Activated CD8-positive, alpha-beta memory T cell treated with anti-CD3 and anti-CD28 coated beads for 36 hours (primary cell): ENCODE measurements around the gene LIPC. TPM values are rescaled to one million over a fixed set of nuclear protein-coding genes. Genes with fewer than 3 reads are reported as not detected.

Experiments used
- CTCF ChIA-PET: fragments of 350-600 bp; sonication (Branson Sonifier 250); formaldehyde crosslinking; loops from one replicate; lab custom pipeline; 2021; ENCODE audit warnings: antibody characterized with exemption; lab: Charles Lee
- POLR2A ChIA-PET: fragments of 350-600 bp; sonication (Branson Sonifier 250); formaldehyde crosslinking; loops from one replicate; lab custom pipeline; 2021; ENCODE audit warnings: antibody characterized with exemption; lab: Charles Lee
- total RNA-seq, 2 experiments: library from RNA; stranded (reverse); gene quantifications; one replicate each; pipeline ENCODE4 v1.2.3, GENCODE V29; 2021

Gene LIPC
- total RNA-seq, 2 experiments from 2014 or later: 1.0 to 1.1 TPM

DNA sequence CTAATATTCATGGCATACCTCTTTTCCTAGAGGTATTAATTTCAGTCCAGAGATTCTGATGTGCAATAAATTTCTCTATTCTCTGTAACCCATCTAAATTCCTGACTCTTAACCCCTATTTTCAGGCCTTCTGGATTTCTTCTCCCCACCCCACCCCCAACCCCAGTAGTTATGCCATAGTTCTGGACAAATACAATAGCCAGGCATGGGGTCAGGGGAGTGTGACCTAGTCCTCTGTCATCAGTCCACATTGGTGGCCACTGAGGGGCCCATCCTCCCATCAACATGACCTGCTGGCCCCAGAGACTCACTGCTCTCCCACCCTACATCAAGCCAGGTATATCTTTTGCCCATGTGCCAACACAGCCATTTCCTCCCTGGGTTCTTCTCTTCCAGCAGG is 3.8 kb upstream of the LIPC start:
- ChIA-PET POLR2A (no interaction called here), CTCF (no interaction called here)

DNA sequence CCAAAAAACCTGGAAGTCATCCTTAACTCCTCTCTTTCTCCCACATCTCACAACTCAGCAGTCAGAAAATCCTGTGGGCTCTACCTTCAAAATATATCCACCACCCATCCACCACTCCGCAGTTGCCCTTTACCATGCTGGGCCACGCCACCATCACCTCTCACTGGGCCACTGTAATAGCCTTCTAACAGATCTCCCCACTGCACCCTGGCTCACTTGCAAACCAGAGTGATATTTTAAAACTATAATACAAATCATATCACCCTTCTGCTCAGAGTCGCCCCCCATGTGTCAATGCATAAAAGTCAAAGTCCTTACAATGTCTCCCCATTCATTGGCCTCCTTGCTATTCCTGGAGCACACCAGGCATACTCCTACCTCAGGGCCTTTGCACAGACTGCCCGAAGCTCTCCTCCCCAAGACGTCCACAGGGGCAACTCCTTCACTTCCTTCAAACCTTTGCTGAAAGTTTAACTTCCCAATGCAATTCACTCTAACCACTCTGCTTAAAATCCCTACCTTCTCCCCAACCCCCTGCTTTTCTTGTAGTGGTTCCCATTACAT is 1.5 kb upstream of the LIPC start:
- ChIA-PET CTCF (no interaction called here), POLR2A (no interaction called here)

- ChIA-PET POLR2A (no interaction called here), CTCF (no interaction called here)
Measured at GRCh38 chr15:58432401-58432800, 610 bp downstream of the LIPC start.

- ChIA-PET POLR2A (no interaction called here), CTCF (no interaction called here)
Measured at GRCh38 chr15:58433597-58434333, 2.0 kb downstream of the LIPC start.

DNA sequence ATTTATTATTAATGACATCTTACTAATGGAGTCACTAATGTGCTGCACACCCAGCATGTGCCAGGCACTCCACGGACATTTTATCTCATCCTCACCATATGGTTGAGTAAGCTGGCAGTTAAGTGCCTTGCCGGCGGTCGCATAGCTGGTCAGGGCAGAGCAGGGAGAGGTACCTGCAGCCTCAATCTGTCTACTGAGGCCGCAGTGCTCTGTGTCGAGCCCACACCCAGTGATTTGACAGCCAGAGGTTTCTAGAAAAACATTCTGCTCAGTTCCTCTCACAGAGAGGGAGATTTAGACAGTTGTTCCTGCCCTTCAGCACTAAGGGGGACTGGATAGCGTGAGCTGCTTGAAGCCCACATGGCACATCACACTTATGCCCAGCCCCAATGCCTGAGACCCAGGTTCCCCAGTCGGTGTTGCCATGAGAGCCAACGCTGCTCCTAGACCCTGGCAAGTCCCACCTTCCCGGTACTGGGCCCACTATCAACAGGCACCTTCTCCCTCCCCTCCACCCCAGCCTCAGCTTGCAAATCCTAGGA is 2.6 kb downstream of the LIPC start:
- ChIA-PET POLR2A (no interaction called here), CTCF (no interaction called here)

DNA sequence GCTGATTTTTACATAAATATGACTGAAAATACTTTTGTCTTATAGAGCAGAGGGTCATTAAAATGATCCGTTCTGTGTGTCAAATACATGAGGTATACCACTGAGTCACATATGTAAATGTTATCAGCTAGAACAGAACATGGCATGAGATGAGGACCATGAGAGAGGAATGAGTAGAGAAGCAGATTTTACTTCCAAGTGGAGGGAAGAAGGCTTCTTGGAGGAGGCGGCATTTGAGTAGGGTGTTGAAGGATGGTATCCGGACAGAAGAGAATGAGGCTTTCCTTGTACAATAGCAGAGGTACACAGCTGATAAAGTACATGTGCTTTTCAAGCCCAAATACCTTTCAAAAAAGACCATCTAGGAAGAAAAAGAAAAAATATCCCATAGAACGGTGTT is 4.8 kb downstream of the LIPC start:
- POLR2A ChIA-PET: no interaction called here
- CTCF ChIA-PET: interaction anchor here (1.0 kb wide), 1 partner anchor 66 kb away, joined by 3 read pairs; no protein-coding TSS in a partner anchor

GRCh38 chr15:58437531-58438105 is 5.8 kb downstream of the LIPC start:
- ChIA-PET CTCF (no interaction called here), POLR2A (interaction anchor here (0.6 kb wide), 1 partner anchor 527 kb away, joined by 6 read pairs; no protein-coding TSS in a partner anchor)

- CTCF ChIA-PET: no interaction called here
- POLR2A ChIA-PET: no interaction called here
Measured at GRCh38 chr15:58438111-58438510, 6.3 kb downstream of the LIPC start.

DNA sequence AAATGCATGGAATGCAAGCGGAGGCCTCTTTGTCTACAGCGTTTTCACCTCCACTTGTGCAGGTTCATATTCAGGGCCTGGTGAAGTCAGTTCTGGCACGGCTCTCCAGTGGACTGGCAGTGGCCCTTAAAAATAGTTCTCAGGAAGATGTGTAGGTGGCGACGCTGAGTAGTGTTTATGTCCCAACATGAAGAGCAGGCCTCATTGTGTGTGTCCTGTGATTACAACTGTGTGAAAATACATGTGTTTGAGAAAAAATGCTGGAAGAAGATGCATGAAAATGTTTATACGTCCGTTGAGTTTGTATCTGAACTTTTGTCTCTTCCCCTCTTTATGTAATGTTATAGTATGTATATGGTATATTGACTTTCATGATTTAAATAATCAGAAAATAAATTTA is 7.2 kb downstream of the LIPC start:
- ChIA-PET CTCF (no interaction called here), POLR2A (no interaction called here)

DNA sequence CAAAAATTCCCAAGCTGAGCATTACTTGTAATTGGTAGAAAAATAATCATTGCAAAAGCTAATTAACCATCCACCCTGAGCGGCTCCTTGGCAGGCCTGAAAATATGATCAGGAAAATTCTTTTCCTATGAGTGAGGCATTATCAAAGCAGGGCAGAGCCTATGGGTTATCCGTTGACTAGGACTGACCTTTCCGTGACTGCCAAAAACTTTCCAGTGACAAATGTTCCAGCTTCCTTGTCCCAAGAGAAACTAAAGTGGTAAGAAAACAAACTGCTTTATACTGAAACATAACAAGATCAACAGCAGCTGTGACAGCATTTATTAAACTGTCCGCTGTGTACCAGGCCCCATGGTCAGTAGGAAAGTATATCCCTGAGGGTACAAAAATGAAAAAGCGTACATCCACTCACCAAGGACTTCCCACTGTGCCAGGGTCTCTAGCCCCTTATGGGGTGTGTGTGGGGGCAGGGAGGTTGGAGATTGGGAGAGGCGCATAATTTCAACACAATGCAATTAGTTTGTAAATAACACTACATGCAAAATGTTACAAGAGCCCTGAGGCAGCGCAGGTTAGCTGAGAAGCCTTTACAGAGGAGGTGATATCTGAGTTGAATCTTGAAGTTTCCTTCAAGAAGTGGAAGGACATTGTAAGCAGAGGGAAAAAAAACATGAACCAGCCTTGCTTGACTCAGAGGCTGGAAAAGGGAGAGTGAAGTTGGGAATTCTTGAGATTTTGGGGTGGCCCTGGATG is 8.5 kb downstream of the LIPC start:
- POLR2A ChIA-PET: interaction anchor here (0.6 kb wide), 1 partner anchor 105 kb away, joined by 6 read pairs; no protein-coding TSS in a partner anchor
- CTCF ChIA-PET: interaction anchor here (0.7 to 1.4 kb wide), 2 partner anchors 17 to 505 kb away, joined by 3 read pairs; no protein-coding TSS in a partner anchor

- ChIA-PET CTCF (interaction anchor here (0.7 to 1.4 kb wide), 2 partner anchors 16 to 504 kb away, joined by 3 read pairs; no protein-coding TSS in a partner anchor), POLR2A (no interaction called here)
Measured at GRCh38 chr15:58440922-58441321, 9.1 kb downstream of the LIPC start.

GRCh38 chr15:58441376-58442070 is 9.7 kb downstream of the LIPC start:
- POLR2A ChIA-PET: interaction anchor here (0.7 kb wide), 1 partner anchor 17 kb away, joined by 3 read pairs; no protein-coding TSS in a partner anchor
- CTCF ChIA-PET: interaction anchor here (1.4 kb wide), 1 partner anchor 15 kb away, joined by 3 read pairs; no protein-coding TSS in a partner anchor

DNA sequence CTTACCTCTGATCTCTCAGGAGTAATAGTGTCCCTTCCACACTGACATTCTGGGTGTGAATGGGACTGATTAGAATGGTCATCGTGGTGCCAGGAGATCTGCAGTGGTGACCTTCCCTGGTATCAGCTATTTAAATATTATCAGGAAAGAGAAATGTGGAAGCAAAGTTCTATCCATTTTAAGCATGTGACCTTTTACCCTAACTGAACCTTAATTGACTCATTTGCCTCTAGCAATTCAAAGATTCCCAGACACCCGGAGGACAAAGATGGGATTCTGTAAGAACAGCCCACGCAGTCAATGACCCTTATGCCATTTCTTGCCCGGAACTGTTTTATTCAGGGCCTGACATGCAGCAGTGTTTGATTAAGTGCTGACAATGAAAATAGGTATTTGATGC is 10.3 kb downstream of the LIPC start:
- ChIA-PET POLR2A (interaction anchor here (0.7 kb wide), 1 partner anchor 16 kb away, joined by 3 read pairs; no protein-coding TSS in a partner anchor), CTCF (no interaction called here)

GRCh38 chr15:58443308-58443707 is 11.5 kb downstream of the LIPC start:
- CTCF ChIA-PET: no interaction called here

DNA sequence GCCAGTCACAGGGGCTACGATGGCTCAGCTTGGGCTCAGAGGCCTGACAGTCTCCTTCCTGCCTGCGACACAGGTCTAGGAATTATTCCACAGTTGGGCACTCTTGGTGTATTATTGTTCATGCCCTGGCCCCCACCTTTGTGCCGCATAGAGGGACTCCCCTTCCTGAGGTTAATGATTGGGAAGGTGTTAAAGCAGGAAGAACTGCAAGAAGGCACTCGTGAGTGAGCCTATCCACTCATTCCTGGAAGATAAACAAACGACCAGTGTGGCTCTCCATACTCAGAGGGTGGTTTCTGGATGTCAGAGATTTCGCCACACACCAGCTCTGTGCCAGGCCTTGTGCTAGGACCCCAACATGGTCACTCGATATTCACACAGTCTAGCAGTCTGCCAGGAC is 12.3 kb downstream of the LIPC start:
- ChIA-PET POLR2A (no interaction called here), CTCF (interaction anchor here (0.6 kb wide), 1 partner anchor 45 kb away, joined by 3 read pairs; no protein-coding TSS in a partner anchor)

More at GRCh38 chr15:58443308-58443707, 11.5 kb downstream of the LIPC start:
- POLR2A ChIA-PET: interaction anchor here (0.5 kb wide), 1 partner anchor 569 kb away, joined by 5 read pairs; no protein-coding TSS in a partner anchor

DNA sequence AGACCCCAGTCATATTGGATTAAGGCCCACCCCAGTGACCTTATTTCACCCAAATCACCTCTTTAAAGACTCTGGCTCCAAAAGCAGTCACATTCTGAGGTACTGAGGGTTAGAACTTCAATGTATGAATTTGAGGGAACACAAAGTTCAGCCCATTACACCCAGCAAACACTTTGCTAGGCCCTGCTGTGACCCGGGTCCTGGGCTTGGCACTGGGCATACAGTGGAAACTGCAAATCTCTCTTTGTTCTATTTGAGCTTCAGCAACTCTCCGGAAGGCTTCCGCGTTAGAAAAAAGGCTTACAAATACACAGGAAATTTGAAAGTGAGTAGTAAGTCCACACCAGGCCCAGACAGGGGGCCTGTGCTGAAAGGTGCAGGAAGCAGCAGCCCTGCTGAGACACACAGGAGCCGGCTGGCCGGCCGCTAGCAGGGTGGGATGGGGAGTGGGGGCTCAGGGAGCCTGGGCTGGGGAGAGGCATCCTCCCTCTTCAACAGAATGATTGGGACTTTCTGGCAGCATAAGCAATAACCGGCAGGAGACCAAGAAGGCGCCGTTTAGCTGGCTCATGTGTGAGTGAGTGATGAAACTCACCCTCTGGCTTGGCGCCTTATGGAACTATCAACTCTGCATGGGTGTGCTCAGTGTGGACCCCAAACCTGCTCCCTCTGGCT is 13.0 kb downstream of the LIPC start:
- ChIA-PET CTCF (interaction anchor here (0.6 kb wide), 1 partner anchor 44 kb away, joined by 3 read pairs; no protein-coding TSS in a partner anchor), POLR2A (no interaction called here)

DNA sequence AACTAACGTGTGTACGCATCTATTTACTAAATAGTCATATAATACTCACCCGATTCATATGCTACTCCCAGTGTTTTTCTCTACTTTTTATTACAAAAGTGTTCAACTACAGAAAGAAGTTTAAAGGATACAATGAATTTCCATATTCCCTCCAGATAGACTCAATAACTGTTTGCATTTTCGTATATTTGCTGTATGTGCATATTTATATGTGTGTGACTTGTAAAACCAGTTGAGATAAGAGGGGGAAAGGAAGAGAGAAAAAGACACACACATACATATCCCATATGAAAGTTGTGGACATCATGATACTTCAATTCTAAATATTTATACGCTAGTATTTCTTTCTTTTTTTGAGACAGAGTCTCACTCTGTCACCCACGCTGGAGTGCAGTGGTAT is 14.1 kb downstream of the LIPC start:
- ChIA-PET POLR2A (no interaction called here), CTCF (no interaction called here)

GRCh38 chr15:58446521-58446920 is 14.7 kb downstream of the LIPC start:
- ChIA-PET POLR2A (no interaction called here), CTCF (no interaction called here)
